ENCODE results near the gene AMIGO1. TPM values are rescaled to one million over a fixed set of nuclear protein-coding genes. Genes with fewer than 3 reads are reported as not detected.

Gene AMIGO1
- total RNA-seq, 4 donors from 2014 or later, result 1.0 to 10.1 (median 3.8) TPM

DNA sequence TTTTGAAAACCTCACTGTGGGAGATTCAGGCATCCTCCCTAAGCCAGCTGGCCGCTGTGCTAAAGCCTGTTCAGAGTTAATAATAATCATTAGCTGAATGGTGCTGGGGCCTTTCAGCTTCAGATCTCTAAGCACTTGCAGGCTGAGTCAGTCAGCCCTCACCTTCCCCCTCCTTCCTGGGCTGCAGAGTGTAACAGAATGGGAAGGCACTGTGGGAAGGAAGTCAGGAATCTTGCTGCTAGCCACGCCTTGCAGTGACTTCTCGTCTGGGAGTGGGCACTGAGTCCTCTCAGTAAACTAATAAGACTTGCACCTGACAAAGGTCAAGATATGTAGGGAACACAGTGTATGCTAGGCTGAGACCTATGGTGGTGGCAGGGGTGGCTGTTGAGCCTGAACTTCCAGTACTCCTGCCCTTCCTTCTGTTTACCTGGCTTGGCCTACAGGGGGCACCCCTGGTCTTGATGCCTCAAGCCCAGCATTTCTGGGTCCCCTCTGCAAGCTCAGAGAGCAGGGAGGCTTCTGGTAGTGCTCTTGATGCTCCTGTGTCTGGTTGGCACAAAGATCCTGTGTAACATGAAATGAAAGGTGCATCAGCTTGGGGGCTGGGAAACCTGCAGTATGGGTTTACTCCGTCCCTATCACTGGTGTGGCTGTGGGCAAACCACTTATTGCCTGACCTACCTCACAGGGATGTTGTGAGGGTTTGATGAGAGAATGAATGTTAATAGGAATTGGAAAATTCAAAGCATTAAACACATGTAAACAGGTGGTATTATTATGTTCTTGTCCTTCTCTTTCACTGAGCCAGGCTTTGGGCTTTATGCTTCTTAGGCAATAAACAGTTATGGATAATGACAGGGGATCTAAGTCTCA lies 9.6 kb downstream of the AMIGO1 start:
- H3K4me1 ChIP-seq, result peaks cover 0 to 5% of the 10 kb centered on the region in 2 donors
- intact Hi-C loops (cut with DNase I; ENCODE audit: low total_unique reads), result no loop called here
- H3K9me3 ChIP-seq, result no peaks in the 10 kb centered on the region
- H3K36me3 ChIP-seq, result no peaks in the 10 kb centered on the region
- no peak for DNase-seq
- H3K4me3 ChIP-seq, result no peak overlapping the region
- H3K27me3 ChIP-seq, result no peaks in the 10 kb centered on the region
- H3K27ac ChIP-seq, result peak overlapping the region in 1 of 2 donors; percentile 5
- TF ChIP-seq CTCF (IDR thresholded peaks at IDR 0.05), result peak in 1 of 4 experiments; percentile 14
- no peak for TF ChIP-seq POLR2A (IDR thresholded peaks at IDR 0.05)

DNA sequence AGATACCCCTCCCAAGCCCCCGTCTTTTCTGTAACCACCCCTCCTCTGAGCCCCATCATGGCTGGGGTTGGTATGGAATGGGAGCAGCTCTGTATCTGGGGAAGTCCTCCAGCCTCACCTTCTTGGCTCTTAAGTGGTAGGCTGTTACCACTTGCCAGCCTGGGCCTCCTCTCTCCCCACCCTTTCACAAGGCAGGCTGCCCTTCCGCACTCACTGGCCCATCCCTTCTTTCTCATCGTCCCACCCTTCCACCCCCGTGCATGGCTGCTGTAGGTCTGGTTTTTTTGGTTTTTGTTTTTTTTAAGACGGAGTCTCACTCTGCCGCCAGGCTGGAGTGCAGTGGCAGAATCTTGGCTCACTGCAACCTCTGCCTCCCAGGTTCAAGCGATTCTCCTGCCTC lies 10.4 kb downstream of the AMIGO1 start:
- DNase-seq, result no peak
- Histone ChIP-seq H3K27me3 (no peaks in the 10 kb centered on the region), H3K36me3 (no peaks in the 10 kb centered on the region), H3K27ac (no peak overlapping the region), H3K9me3 (no peaks in the 10 kb centered on the region), H3K4me3 (no peak overlapping the region), H3K4me1 (peaks cover 0 to 5% of the 10 kb centered on the region in 2 donors)
- TF ChIP-seq POLR2A (IDR thresholded peaks at IDR 0.05) (no peak), CTCF (IDR thresholded peaks at IDR 0.05) (no peak)
- intact Hi-C loops (cut with DNase I; ENCODE audit: low total_unique reads), result no loop called here

- DNase-seq, result no peak
- Histone ChIP-seq H3K4me3 (no peak overlapping the region), H3K4me1 (peaks cover 0 to 5% of the 10 kb centered on the region in 2 donors), H3K27ac (peak overlapping the region in 1 of 2 donors; percentile 8), H3K9me3 (no peaks in the 10 kb centered on the region), H3K27me3 (no peaks in the 10 kb centered on the region), H3K36me3 (no peaks in the 10 kb centered on the region)
- TF ChIP-seq POLR2A (IDR thresholded peaks at IDR 0.05) (no peak), CTCF (IDR thresholded peaks at IDR 0.05) (peak; percentile 44 to 62 (median 51))
- intact Hi-C loops (cut with DNase I; ENCODE audit: low total_unique reads), result no loop called here
Measured at GRCh38 chr1:109498161-109498801, 11.2 kb downstream of the AMIGO1 start.

- no peak for DNase-seq
- intact Hi-C loops (cut with DNase I; ENCODE audit: low total_unique reads), result no loop called here
- TF ChIP-seq POLR2A (IDR thresholded peaks at IDR 0.05), result no peak
- no peak for TF ChIP-seq CTCF (IDR thresholded peaks at IDR 0.05)
- no peaks in the 10 kb centered on the region for H3K27me3 ChIP-seq
- H3K27ac ChIP-seq, result peak overlapping the region in 1 of 2 donors; percentile 8
- no peaks in the 10 kb centered on the region for H3K9me3 ChIP-seq
- H3K36me3 ChIP-seq, result no peaks in the 10 kb centered on the region
- H3K4me3 ChIP-seq, result no peak overlapping the region
- H3K4me1 ChIP-seq, result peaks cover 0 to 5% of the 10 kb centered on the region in 2 donors
Measured at GRCh38 chr1:109497449-109498160, 11.9 kb downstream of the AMIGO1 start.
